ENCODE measurements around the gene MACROD1. TPM values are rescaled to one million over a fixed set of nuclear protein-coding genes. Genes with fewer than 3 reads are reported as not detected.
A peak's percentile ranks its signal among the peaks of the same experiment; 100 is the strongest.

MACROD1 gene
- total and polyA plus RNA-seq, 12 donors, result 5.5 to 62.9 (median 26.8) TPM

- TF ChIP-seq POLR2A (IDR thresholded peaks at IDR 0.05) (no peak), CTCF (IDR thresholded peaks at IDR 0.05) (no peak)
- Histone ChIP-seq H3K36me3 (replicated peaks in 1 of 2) (no peaks in the 10 kb centered on the region), H3K27me3 (no peaks in the 10 kb centered on the region), H3K4me1 (replicated peaks in 1 of 2) (peaks cover 8 to 22% of the 10 kb centered on the region in 2 donors), H3K27ac (peak overlapping the region in 1 of 5 donors; percentile 49), H3K9me3 (replicated peaks in 1 of 3) (no peaks in the 10 kb centered on the region), H3K4me3 (no peak overlapping the region)
- WGBS, 4 donors, result 85 to 90% (median 88%) methylated on average over 16 to 25 of the region's 25 CpGs
- DNase-seq, result no peak
- intact Hi-C loops (cut with DNase I), result no loop called here
Measured at GRCh38 chr11:64097468-64098317, 68.2 kb downstream of the MACROD1 start.

- no peak for TF ChIP-seq POLR2A (IDR thresholded peaks at IDR 0.05)
- no peak for TF ChIP-seq CTCF (IDR thresholded peaks at IDR 0.05)
- no peaks in the 10 kb centered on the region for H3K9me3 ChIP-seq (replicated peaks in 1 of 3)
- peaks cover 8 to 23% of the 10 kb centered on the region in 2 donors for H3K4me1 ChIP-seq (replicated peaks in 1 of 2)
- DNase-seq, result no peak
- no peaks in the 10 kb centered on the region for H3K27me3 ChIP-seq
- peak overlapping the region in 1 of 5 donors; percentile 49 for H3K27ac ChIP-seq
- H3K36me3 ChIP-seq (replicated peaks in 1 of 2), result no peaks in the 10 kb centered on the region
- no peak overlapping the region for H3K4me3 ChIP-seq
- intact Hi-C loops (cut with DNase I), result no loop called here
- 82 to 93% (median 91%) methylated on average over 3 to 13 of the region's 13 CpGs for WGBS, 4 donors
Measured at GRCh38 chr11:64096835-64097234, 69.1 kb downstream of the MACROD1 start.

- H3K36me3 ChIP-seq (replicated peaks in 1 of 2), result no peaks in the 10 kb centered on the region
- H3K27me3 ChIP-seq, result no peaks in the 10 kb centered on the region
- peaks cover 8 to 23% of the 10 kb centered on the region in 2 donors for H3K4me1 ChIP-seq (replicated peaks in 1 of 2)
- intact Hi-C loops (cut with DNase I), result no loop called here
- H3K9me3 ChIP-seq (replicated peaks in 1 of 3), result no peaks in the 10 kb centered on the region
- H3K4me3 ChIP-seq, result no peak overlapping the region
- TF ChIP-seq POLR2A (IDR thresholded peaks at IDR 0.05), result no peak
- TF ChIP-seq CTCF (IDR thresholded peaks at IDR 0.05), result no peak
- peak overlapping the region in 1 of 5 donors; percentile 49 for H3K27ac ChIP-seq
- DNase-seq, result no peak
- 60 to 80% (median 76%) methylated on average over 2 to 14 of the region's 14 CpGs for WGBS, 4 donors
Measured at GRCh38 chr11:64095949-64096348, 70.0 kb downstream of the MACROD1 start.

- TF ChIP-seq POLR2A (IDR thresholded peaks at IDR 0.05) (no peak), CTCF (IDR thresholded peaks at IDR 0.05) (no peak)
- Histone ChIP-seq H3K36me3 (replicated peaks in 1 of 2) (no peaks in the 10 kb centered on the region), H3K27ac (no peak overlapping the region), H3K4me3 (no peak overlapping the region), H3K4me1 (replicated peaks in 1 of 2) (peaks cover 8 to 23% of the 10 kb centered on the region in 2 donors), H3K9me3 (replicated peaks in 1 of 3) (no peaks in the 10 kb centered on the region), H3K27me3 (no peaks in the 10 kb centered on the region)
- DNase-seq, result no peak
- WGBS, 4 donors, result 76 to 87% (median 82%) methylated on average over 5 to 10 of the region's 10 CpGs
- intact Hi-C loops (cut with DNase I), result no loop called here
Measured at GRCh38 chr11:64095273-64095817, 70.6 kb downstream of the MACROD1 start.

Measured in adrenal gland (tissue), 12 donors.